Lower lobe of right lung (tissue), 2 donors: ENCODE data around the gene YPEL5. TPM values are rescaled to one million over a fixed set of nuclear protein-coding genes. Genes with fewer than 3 reads are reported as not detected.

Experiments used
- ATAC-seq, 2 donors: fragments of 200-7000 bp; cut with Tn5 transposase; one replicate each; pipeline ENCODE4 v1.9.1; 2020 to 2022; ENCODE audit warnings: mild to moderate bottlenecking in 2 of 2, moderate library complexity in 2 of 2
- DNase-seq: peaks from one replicate; pipeline ENCODE4 v3.0.0-alpha.2; 2020
- H3K27ac ChIP-seq: fragments of 200-600 bp; one replicate; pipeline ENCODE4 v1.8.0; 2022
- H3K27me3 ChIP-seq: fragments of 200-600 bp; one replicate; pipeline ENCODE4 v1.8.0; 2022; ENCODE audit warnings: low read depth
- H3K36me3 ChIP-seq: fragments of 200-600 bp; one replicate; pipeline ENCODE4 v1.8.0; 2022; ENCODE audit warnings: mild to moderate bottlenecking
- H3K4me1 ChIP-seq: fragments of 200-600 bp; one replicate; pipeline ENCODE4 v1.8.0; 2022
- H3K4me3 ChIP-seq: fragments of 200-600 bp; one replicate; pipeline ENCODE4 v1.8.0; 2022; ENCODE audit warnings: mild to moderate bottlenecking
- H3K9me3 ChIP-seq: fragments of 200-600 bp; one replicate; pipeline ENCODE4 v1.8.0; 2022
- CTCF ChIP-seq: fragments of 200-600 bp; IDR thresholded peaks from one replicate; pipeline ENCODE4 v1.8.0; 2022; ENCODE audit warnings: antibody characterized with exemption, mild to moderate bottlenecking
- intact Hi-C: fragments of 100-400 bp; cut with DNase I; formaldehyde crosslinking; loops from one replicate; pipeline ENCODE4 v1.11.0; 2022
- total RNA-seq: library from RNA; stranded (reverse); fragmentation: NEBNext Ultra II Directional; extraction: Animal tissue kit (Norgen Biotek cat#: 25700); gene quantifications from one replicate; pipeline ENCODE4 v1.2.1, GENCODE V29; 2021
- donor health status: DM: no; HTN: yes; CAD: no; lungs with severe emphysema.

YPEL5 gene
- total RNA-seq, 1 donor from 2014 or later = 98.0 TPM

GRCh38 chr2:30177956-30178355 lies 31.1 kb downstream of the YPEL5 start:
- Histone ChIP-seq H3K9me3 (no peaks in the 10 kb centered on the region), H3K27me3 (no peaks in the 10 kb centered on the region), H3K4me3 (no peak overlapping the region), H3K27ac (peak overlapping the region; percentile 53), H3K36me3 (no peaks in the 10 kb centered on the region), H3K4me1 (peaks cover 13% of the 10 kb centered on the region)
- no peak for TF ChIP-seq CTCF
- intact Hi-C loops = no loop called here
- DNase-seq (no peak), ATAC-seq (peak in 1 of 2 donors; percentile 15)

GRCh38 chr2:30178618-30179434 lies 32.0 kb downstream of the YPEL5 start:
- H3K27ac ChIP-seq = peak overlapping the region; percentile 67

DNA sequence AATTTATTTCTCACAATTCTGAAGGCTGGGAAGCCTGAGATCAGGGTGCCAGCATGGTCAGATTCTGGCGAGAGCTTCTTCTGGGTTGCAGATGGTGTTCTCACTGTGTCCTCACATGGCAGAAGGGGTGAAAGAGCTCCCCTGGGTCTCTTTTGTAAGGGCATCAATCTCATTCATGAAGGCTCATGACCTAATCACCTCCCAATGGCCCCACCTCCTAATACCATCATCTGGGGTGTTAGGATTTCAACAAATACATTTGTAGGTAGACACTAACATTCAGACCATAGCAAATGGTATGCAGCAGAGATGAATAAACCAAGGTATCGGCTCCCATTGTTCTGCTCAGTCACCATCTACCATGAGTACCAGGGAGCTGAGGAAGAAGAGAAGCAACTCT lies 32.7 kb downstream of the YPEL5 start:
- no peak for TF ChIP-seq CTCF
- DNase-seq (no peak), ATAC-seq (no peak)
- H3K36me3 ChIP-seq = no peaks in the 10 kb centered on the region
- no peak overlapping the region for H3K4me3 ChIP-seq
- H3K27ac ChIP-seq = peak overlapping the region; percentile 67
- H3K4me1 ChIP-seq = peaks cover 13% of the 10 kb centered on the region
- intact Hi-C loops = no loop called here
- no peaks in the 10 kb centered on the region for H3K9me3 ChIP-seq
- no peaks in the 10 kb centered on the region for H3K27me3 ChIP-seq

More at GRCh38 chr2:30178618-30179434, 32.0 kb downstream of the YPEL5 start:
- Histone ChIP-seq H3K4me3 (no peak overlapping the region), H3K36me3 (no peaks in the 10 kb centered on the region), H3K27me3 (no peaks in the 10 kb centered on the region), H3K4me1 (peaks cover 13% of the 10 kb centered on the region), H3K9me3 (no peaks in the 10 kb centered on the region)
- TF ChIP-seq CTCF = no peak
- intact Hi-C loops = no loop called here
- peak; percentile 76 to 77 for ATAC-seq
- DNase-seq = no peak

DNA sequence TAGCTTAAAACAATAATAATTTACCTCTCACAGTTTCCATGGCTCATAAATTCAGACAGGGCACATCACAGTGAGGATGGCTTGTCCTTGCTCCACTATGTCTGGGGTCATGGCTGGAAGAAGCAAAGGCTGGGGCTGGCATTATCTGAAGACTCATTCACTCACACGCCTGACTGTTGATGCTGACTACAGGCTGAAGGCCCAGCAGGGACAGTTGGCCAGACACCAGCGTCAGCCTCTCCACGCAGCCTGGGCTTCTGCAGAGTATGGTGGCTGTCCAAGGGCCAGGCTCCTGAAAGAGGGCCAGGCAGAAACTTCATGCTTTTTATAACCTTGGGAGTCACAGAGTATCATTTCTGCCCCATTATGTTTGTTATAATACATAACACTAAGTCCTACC lies 33.4 kb downstream of the YPEL5 start:
- Histone ChIP-seq H3K4me1 (peaks cover 13% of the 10 kb centered on the region), H3K4me3 (no peak overlapping the region), H3K36me3 (no peaks in the 10 kb centered on the region), H3K9me3 (no peaks in the 10 kb centered on the region), H3K27ac (no peak overlapping the region), H3K27me3 (no peaks in the 10 kb centered on the region)
- ATAC-seq (no peak), DNase-seq (no peak)
- intact Hi-C loops = no loop called here
- no peak for TF ChIP-seq CTCF

DNA sequence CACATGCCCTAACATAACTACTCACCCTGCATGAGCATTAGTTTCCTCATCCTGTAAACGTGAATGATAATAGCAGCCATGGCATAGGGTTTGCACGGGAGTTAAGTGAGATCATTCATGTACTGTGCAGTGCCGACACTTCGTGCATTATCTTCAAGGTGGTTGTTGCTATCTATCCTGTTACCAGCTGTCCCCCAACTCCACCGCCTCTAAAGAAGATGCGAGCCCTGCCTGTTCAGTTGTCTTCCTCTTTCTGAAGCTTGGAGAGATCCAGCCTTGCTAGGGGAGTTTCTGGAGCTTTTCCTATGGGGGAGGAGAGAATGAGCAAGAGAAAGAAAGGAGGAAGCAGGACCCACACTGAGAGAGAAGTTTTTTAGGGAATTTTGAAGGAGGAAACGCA lies 34.4 kb downstream of the YPEL5 start:
- DNase-seq = no peak
- Histone ChIP-seq H3K4me3 (no peak overlapping the region), H3K27ac (no peak overlapping the region), H3K4me1 (peaks cover 13% of the 10 kb centered on the region), H3K36me3 (no peaks in the 10 kb centered on the region), H3K9me3 (no peaks in the 10 kb centered on the region), H3K27me3 (no peaks in the 10 kb centered on the region)
- intact Hi-C loops = no loop called here
- ATAC-seq = no peak
- no peak for TF ChIP-seq CTCF
